AG08395 (cell line): ENCODE results near the gene BTBD16.

Source experiments
- DNase-seq: peaks from one replicate; pipeline ENCODE4 v3.0.0; 2012; ENCODE audit warnings: mixed read lengths, low spot score

The BTBD16 gene

DNA sequence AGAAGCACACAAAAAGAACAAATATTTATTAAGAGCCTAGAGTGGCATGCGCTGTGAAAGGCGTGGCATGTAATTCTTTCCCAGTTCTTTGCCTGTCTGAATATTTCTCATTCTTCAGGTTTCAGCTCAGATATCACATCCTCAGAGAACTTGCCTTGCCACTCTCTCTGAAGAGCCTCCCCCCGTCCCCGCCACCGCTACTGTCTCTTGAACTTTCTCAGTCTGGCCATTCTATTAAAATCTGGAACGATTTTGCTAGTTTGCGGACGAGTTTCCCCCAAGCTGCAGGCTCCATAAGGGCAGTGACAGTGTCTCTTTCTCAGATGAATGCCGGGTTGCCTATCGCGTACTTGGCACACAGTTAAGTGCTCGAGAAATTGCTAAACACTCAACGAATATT lies 102.6 kb downstream of the BTBD16 start:
- DNase-seq = peak; percentile 17

DNA sequence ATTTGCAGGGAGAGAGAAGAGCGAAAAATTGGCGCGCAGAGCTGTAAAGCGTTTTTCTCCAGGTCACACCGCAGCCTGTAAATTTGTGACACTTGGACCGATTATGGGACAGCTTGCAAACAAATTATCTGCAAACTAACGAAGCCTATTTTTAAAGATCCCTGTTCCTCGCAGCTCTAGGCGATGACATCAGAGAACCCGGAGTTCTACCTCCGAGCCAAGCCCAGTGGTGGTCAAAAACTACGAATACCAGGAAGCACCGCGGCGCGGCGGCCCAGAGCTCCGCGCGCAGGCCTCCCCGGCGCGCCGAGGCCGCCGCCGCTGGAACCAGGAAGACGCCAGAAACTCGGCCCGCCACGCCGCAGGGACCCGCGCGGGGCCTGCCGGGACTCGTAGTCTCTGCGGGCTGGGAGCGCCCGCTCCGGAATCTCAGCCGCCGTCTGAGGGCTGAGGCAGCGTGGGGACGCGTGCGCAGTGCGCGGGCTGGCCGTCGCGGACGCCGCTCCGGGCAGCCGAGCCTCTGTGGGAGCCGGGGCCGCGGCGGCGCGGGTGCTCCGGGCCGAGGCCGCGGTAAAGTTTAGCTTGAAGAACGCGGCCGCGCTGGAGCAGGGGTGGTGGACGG lies 103.3 kb downstream of the BTBD16 start, which contains the start of gene PLEKHA1:
TSS of gene PLEKHA1 (plus strand) at position 472 of the 622 bp plus-strand sequence. CDS start 18,493 bp downstream, outside the sequence.
- DNase-seq = peak; percentile 96

DNA sequence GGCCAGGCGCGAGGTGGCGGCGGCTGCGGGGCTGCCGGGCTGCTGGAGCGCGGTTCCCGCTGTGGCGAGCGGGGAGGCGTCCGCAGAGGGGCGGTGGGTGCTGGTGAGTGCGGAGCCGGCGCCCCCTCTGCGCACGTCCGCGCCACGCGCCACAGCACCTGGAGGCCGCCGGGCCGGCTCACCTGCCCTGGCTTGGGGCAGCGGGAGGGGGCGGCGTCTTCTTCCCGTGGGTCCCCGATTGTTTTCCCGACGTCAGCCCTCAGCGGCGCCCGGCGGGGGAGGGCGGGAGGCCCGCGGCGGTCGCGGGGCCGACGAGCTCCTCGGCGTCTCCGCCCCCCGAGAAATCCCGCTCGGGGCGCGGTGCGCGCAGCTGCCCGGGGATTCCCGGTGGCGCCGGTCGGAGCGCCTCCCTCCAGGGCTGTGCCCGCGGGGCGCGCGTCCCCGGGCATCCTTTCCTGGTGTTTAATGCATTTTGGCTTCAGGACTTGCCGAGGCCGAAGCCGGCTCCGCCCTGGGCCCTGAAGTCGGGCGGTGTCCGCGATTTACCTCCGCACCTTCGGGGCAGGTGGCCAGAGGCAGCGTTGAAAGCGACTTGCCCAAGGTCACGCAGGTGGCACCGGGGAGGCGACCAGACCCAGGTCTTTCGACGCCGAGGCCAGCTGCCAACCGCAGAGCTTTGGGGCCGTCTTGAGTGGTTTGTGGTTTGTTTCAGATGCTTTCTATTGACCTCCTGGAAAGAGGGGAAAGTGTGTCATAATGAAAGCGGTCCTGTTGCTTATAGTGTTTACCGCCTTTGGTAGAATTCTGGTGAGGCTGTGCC lies 104.0 kb downstream of the BTBD16 start:
- peak; percentile 48 for DNase-seq

DNA sequence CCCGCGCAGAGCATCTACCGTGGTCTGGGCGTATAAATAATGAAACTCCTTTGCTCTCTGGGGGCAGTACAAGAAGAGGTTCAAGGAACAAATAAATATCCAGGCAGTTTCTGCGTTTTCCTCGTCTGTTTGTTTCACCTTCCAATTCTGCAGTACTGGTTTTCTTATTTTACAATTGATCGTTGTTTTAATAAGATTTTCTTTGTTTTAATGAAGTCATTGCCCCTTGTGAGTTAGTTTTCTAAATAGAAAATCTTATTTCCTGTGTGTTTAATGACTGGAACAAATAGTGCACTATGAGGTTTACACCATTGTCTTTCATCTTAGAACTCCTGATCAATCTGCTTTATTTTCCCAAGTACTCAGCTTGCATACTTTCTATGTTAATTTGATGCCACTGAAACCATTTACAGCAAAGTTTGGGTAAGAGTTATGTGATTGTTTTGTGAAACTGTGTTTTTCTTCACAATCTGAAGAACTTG lies 104.6 kb downstream of the BTBD16 start:
- DNase-seq = no peak

DNA sequence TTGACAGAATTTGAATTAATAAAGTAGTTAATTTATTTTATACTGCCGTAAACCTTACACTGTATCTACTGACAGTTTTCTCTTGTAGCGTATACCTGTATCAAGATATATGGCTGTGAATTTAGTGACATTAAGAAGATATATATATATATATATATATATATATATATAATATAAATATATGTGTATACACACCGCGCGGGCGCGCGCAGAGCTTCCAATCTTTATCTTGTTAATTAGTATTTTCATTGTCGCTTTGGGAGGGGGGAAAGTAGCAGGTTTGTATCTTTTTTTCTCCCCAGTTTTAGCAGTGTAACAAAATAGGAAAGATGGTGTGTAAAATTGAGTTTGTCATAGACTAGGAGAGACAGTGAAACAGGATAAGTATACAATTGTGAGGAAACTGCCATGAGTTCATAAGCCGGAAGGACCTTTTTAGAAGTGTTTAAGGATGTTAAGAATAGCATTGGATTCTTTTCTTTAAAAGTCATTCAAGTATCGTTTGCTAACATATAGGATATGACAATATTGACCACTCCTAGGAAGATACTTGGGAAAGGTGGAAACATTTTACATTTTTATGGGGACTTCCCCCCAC lies 105.4 kb downstream of the BTBD16 start:
- DNase-seq = no peak

DNA sequence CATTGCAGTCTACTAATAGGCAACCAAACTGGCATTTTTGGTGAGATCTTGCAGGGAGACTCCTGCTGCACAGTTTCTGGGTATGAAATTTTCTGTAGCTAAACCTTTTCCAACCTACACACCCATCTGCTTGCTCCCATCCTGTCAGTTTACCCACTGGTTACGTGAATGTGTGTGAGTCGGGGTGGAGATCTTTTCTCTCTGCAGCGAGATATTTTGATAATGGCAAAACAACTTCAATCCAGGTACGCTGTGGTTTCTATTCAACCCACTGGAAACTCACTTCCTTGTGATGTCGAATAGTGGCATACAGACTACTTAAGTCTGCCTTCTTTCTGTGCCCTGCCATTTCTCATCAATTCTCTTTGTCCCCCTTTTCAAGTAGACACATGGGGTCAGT lies 107.9 kb downstream of the BTBD16 start:
- DNase-seq = no peak

DNA sequence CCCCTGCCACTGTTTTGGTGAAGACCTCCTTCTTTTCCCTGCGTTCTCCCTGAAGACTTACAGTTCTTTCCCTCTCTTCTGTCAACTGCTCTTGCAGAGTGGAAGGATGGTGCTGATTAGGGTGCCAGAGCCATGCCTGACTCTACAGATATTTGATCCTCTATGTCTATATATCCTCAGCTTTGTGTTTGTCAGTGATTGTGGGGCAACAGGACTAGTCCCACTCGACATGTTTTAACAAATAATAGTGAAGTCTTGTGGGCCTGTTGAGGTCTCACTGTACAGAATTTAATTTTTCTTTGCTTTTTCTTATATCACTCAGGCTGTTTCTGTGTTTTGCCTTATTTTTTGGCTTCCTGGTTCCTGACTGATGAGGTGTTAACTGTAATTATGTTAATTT lies 108.4 kb downstream of the BTBD16 start:
- DNase-seq = no peak

DNA sequence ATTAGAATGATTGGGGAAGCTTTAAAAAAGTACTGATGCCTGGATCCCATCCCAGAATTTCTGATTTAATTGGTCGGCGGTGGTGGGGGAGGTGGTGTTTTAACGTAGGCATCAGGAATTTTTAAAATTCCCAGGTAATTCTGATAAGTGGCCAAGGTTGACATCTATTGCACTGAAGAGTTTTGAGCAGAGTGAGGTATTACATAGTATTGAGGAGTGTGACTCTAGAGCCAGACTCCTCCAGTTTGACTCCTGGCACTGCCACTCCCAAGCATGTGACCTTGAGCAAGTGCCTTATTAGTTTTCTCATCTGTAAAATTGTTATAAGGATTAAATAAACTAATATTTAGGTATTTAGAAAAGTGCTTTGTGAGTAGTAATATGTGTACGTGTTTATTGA lies 109.6 kb downstream of the BTBD16 start:
- DNase-seq = no peak

DNA sequence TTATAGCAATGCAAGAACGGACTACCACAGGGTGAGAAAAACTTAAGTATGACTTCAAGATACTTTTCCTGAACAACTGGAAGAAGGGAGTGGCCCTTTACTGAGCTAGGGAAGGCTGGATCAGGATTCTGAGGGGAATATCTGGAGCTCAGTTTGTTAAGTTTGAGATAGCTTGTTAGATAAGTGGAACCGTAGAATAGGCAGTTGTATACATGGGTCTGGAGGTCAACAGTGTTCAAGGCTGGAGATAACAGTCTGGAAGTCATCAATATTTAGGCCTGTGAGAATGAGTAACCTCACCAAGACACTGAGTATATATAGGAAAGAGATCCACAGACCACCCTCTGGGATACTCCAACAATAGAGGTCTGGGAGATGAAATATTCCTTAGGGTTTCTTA lies 110.6 kb downstream of the BTBD16 start:
- DNase-seq = no peak

DNA sequence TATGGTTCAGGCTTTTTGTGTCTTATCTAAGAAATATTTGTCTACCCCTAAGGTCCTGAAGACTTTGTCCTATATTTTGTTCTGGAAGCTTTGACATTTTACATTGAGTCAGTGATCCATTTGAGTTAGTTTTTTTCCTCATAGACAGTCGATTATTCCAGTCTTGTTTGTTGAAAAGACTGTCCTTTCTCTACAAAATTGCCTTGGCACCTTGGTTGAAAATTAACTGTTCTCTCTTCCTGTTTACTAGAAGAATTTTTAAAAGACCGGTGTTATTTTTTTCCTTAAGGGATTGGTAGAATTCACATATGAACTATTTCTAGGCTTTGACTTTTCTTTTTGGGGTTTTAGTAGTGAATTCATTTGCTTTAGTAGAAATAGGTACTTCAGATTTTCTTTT lies 115.4 kb downstream of the BTBD16 start:
- DNase-seq = no peak

DNA sequence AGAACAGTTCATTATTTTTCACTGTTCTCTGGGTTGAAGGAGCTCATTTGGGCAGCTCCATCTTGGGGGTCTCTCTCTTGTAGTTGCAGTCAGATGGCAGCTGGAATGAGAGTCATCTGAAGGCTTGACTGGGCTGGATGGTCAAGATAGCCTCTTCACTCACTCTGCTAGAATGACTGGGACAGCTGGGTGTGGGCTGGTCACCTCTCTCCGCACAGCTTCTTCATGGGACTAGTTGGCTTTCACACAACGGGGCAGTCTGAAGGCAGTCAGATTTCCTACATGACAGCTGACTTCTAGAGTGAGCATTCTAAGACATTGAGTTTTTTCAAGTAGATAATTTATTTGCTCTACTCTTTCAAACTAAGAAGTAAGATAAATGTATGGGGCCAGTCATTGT lies 116.5 kb downstream of the BTBD16 start:
- no peak for DNase-seq
